ENCODE measurements around the gene SHC2.

The SHC2 gene

DNA sequence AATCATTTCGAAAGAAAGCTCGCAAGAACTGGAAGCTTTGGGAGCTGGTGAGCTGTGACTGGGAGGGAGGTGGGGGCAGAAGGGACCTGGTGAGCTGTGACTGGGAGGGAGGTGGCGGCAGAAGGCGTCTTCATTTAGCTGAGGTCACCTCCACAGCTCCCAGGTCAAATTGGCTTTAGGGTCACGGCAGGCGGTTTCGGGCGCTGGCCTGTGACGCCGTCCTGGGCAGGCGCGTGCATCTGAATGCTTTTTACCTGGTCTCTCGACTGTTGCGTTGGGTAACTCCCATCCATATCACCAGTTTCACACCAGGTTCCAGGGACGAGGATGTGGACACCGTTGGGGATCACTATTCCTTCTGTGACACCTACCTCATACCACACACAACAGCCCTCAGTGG is 81.0 kb downstream of the SHC2 start:
- no peak for DNase-seq (ENCODE audit: low read depth)
- TF ChIP-seq, protein P1, sequence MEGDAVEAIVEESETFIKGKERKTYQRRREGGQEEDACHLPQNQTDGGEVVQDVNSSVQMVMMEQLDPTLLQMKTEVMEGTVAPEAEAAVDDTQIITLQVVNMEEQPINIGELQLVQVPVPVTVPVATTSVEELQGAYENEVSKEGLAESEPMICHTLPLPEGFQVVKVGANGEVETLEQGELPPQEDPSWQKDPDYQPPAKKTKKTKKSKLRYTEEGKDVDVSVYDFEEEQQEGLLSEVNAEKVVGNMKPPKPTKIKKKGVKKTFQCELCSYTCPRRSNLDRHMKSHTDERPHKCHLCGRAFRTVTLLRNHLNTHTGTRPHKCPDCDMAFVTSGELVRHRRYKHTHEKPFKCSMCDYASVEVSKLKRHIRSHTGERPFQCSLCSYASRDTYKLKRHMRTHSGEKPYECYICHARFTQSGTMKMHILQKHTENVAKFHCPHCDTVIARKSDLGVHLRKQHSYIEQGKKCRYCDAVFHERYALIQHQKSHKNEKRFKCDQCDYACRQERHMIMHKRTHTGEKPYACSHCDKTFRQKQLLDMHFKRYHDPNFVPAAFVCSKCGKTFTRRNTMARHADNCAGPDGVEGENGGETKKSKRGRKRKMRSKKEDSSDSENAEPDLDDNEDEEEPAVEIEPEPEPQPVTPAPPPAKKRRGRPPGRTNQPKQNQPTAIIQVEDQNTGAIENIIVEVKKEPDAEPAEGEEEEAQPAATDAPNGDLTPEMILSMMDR (IDR thresholded peaks at IDR 0.05; ENCODE audit: low read depth, low read length, missing control alignments): no peak
- no peak overlapping the region for H3K4me3 ChIP-seq (ENCODE audit: low read depth, low read length)

GRCh38 chr19:378706-379105 is 82.1 kb downstream of the SHC2 start:
- no peak for DNase-seq (ENCODE audit: low read depth)
- H3K4me3 ChIP-seq (ENCODE audit: low read depth, low read length): no peak overlapping the region
- TF ChIP-seq, protein P1 (IDR thresholded peaks at IDR 0.05; ENCODE audit: low read depth, low read length, missing control alignments): no peak

DNA sequence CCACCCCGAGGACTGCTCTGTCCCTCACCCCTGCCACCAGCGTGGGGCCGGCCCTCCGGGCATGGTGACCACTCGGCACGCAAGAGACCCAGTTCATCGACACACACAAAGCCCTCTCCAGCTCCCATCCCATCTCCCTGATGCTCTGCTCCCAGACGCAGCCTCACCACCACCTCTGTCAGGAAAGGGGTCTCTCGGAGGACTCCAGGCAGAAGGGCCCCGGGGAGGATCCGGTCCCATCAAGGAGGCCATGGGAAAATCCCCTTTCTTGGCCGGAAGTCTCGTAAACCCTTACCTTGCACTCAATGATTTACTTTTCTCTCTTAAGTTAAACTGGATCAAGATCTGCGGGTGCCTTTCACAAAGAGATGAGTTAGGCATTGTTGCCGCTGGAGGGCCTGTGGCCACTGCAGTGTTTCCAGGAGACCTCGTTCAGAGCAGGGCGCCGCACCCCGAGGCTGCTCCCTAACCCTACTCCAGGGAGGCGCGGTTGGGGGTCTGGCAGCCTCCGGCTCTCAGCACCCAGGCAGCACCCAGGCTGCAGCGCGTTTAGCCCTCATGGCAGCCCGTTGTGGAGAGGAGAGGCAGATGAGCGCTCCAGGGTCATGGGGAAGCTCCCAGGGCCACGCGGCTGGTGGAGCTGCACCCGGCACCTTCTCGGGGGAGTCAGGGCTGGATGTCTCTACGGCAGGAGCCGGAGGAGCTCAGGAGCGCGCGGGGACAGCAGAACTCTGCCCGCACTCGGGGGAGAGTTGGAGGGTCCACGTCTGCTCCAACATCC is 82.8 kb downstream of the SHC2 start:
- H3K4me3 ChIP-seq (ENCODE audit: low read depth, low read length): no peak overlapping the region
- no peak for DNase-seq (ENCODE audit: low read depth)
- TF ChIP-seq, protein P1 (IDR thresholded peaks at IDR 0.05; ENCODE audit: low read depth, low read length, missing control alignments): no peak

- TF ChIP-seq, protein P1 (IDR thresholded peaks at IDR 0.05; ENCODE audit: low read depth, low read length, missing control alignments): no peak
- H3K4me3 ChIP-seq (ENCODE audit: low read depth, low read length): no peak overlapping the region
- DNase-seq (ENCODE audit: low read depth): no peak
These were observed 84.7 kb downstream of the SHC2 start for GRCh38 chr19:376111-376470.

- no peak overlapping the region for H3K4me3 ChIP-seq (ENCODE audit: low read depth, low read length)
- no peak for DNase-seq (ENCODE audit: low read depth)
- TF ChIP-seq, protein P1 (IDR thresholded peaks at IDR 0.05; ENCODE audit: low read depth, low read length, missing control alignments): no peak
These were observed 85.3 kb downstream of the SHC2 start for GRCh38 chr19:375395-376110.

DNA sequence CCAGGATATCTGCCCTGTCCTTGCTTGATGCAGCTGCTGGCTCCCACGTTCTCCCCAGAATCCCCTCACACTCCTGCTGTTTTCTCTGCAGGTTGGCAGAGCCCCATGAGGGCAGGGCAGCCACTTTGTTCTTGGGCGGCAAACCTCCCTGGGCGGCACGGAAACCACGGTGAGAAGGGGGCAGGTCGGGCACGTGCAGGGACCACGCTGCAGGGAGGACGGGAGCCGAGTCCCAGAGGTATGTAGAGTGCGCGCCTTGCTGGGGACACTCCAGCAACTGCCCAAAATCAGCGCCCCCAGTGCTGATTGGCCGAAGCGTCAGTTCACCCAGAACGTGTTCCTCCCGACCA is 86.0 kb downstream of the SHC2 start:
- DNase-seq (ENCODE audit: low read depth): no peak
- TF ChIP-seq, protein P1 (IDR thresholded peaks at IDR 0.05; ENCODE audit: low read depth, low read length, missing control alignments): no peak
- no peak overlapping the region for H3K4me3 ChIP-seq (ENCODE audit: low read depth, low read length)
